Right ventricle myocardium superior (tissue), 1 donor: Measurements from ENCODE around the gene PDCD2L. TPM values are rescaled to one million over a fixed set of nuclear protein-coding genes. Genes with fewer than 3 reads are reported as not detected.
"Not testable (repeated sequence)": the region's sequence is repeated elsewhere in the genome, so short reads cannot be mapped to it uniquely, and the experiment has no call there.

ENCODE experiments used
- ATAC-seq: fragments of 200-7000 bp; cut with Tn5 transposase; one replicate; pipeline ENCODE4 v1.9.1; 2020; ENCODE audit warnings: mild to moderate bottlenecking; ENCODE audit not compliant: poor library complexity
- DNase-seq: peaks from one replicate; pipeline ENCODE4 v3.0.0-alpha.2; 2020
- intact Hi-C: fragments of 100-400 bp; cut with DNase I; formaldehyde crosslinking; loops from one replicate; pipeline ENCODE4 v1.11.2; 2022
- total RNA-seq: library from RNA; stranded (reverse); fragmentation: NEBNext Ultra II Directional; extraction: Animal tissue kit (Norgen Biotek cat#: 25700); gene quantifications from one replicate; pipeline ENCODE4 v1.2.1, GENCODE V29; 2021
- donor health status: DM: no; HTN: yes; CAD: no; lungs with severe emphysema.

Gene PDCD2L
- total RNA-seq, 1 donor from 2014 or later = 10.4 TPM

- ATAC-seq, intact Hi-C loops, DNase-seq: not testable (repeated sequence)
These were observed 51.7 kb downstream of the PDCD2L start for GRCh38 chr19:34455783-34456480.

DNA sequence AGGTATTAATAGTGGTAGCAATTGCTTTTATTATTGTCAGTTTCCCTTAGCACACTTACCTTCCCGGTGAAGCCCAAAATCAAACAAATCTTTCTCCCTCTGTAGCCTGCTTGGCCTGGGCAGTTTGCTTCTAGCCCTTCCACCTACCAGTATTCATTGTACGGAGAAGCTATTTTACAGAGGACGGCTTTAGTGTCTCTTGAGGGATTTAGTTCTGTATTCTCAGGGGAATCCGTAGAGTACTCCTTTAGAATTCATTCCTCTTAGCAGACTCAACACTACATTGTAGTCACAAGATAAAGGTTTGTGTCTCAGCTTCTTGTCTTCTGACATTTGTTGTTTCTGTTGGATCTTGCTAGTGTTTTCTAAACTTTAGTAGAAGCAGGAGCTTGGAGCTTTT lies 53.2 kb downstream of the PDCD2L start:
- DNase-seq (no peak), ATAC-seq (no peak)
- intact Hi-C loops = no loop called here

GRCh38 chr19:34458677-34459076 lies 54.5 kb downstream of the PDCD2L start:
- intact Hi-C loops = no loop called here
- ATAC-seq (no peak), DNase-seq (no peak)

DNA sequence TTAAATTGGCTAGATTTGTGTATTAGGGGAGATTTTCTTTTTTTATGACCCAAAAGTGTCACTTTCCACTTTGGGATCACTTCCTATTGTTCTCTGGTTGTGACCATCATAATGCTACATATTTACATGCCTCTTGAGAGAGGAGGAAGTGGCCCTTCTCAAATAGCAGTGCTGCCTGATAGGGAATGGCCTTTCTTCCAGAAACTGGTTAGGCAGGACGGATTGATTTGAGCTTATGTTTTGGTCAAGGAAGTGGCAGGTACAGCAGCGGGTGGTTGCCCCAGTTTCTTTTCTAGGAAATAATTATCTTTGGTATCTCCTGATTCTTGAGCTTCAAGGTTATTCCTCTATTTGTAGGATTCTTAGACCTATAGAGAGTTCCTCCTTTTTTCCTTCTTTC lies 55.4 kb downstream of the PDCD2L start:
- intact Hi-C loops = no loop called here
- ATAC-seq (no peak), DNase-seq (no peak)

DNA sequence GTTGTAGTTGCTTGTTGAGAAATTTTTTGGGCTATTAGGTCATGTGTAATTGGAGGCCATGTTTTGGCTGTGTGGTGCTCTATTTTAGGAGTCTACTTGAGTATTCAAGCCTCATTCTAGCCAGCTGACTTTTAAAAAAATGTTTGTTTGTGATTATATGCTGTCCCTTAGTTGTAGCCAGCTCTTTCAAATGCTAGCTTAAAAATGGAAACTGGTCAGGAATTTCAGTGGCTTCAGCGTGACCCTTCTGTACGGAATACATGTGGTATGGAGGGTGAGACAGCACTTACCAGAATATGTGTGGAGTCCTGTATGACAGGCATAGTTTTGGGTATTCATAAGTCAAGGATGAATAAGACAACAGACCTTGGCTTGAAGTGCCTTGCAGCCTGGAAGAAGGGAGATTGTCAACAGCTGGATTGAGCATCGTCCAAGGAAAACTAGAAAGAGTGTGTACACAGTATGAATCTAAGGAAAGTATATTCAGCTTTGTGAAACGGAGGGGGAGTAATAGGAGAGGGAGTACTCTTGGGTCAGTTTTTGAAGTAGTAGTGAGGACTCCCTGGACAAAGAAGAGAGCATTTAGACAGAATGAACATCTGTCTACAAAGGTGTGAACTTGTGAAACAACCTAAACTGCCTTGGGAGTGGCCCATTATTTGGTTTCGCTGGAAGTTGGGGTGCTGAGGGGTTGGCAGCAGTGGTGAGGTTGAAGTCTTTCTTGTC lies 57.3 kb downstream of the PDCD2L start:
- ATAC-seq = peak; percentile 82
- DNase-seq = no peak
- intact Hi-C loops = no loop called here

DNA sequence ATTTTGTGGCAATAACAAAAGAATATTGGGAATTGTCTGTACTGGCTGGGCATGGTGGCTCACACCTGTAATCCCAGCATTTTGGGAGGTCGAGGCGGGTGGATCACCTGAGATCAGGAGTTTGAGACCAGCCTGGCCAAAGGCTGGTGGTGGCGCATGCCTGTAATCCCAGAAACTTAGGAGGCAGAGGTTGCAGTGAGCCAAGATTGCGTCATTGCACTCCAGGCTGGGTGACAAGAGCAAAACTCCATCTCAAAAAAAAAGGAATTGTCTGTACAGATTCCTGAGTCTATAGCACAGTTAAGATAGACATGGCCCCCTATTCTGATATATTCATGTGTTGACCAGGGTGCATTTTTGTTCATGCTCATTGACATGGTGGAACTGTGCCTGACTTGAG lies 60.6 kb downstream of the PDCD2L start:
- DNase-seq, ATAC-seq, intact Hi-C loops: not testable (repeated sequence)

DNA sequence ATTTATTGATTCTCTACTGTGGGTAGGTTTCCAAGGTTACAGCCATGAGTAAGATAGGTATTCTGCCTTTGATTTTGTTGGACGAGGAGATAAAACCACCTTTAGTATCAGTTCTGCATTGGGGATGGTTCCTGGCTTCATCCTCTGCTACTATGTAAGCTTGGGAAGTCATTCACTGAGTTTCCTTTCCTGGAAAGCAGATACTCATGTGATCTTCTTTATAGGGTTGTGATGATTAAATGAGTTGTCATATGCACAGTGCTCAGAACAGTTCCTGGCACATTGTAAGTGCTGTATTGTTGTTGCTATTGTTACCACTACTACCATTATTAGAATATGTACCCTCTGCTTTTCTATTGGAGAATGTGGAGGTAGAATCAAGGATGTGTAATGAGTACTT lies 64.2 kb downstream of the PDCD2L start:
- DNase-seq (no peak), ATAC-seq (peak; percentile 60)
- intact Hi-C loops = no loop called here

- DNase-seq, intact Hi-C loops, ATAC-seq: not testable (repeated sequence)
These were observed 64.8 kb downstream of the PDCD2L start for GRCh38 chr19:34469026-34469425.

GRCh38 chr19:34471906-34472700 lies 67.9 kb downstream of the PDCD2L start:
- DNase-seq = no peak
- ATAC-seq = peak; percentile 14
- intact Hi-C loops = no loop called here

DNA sequence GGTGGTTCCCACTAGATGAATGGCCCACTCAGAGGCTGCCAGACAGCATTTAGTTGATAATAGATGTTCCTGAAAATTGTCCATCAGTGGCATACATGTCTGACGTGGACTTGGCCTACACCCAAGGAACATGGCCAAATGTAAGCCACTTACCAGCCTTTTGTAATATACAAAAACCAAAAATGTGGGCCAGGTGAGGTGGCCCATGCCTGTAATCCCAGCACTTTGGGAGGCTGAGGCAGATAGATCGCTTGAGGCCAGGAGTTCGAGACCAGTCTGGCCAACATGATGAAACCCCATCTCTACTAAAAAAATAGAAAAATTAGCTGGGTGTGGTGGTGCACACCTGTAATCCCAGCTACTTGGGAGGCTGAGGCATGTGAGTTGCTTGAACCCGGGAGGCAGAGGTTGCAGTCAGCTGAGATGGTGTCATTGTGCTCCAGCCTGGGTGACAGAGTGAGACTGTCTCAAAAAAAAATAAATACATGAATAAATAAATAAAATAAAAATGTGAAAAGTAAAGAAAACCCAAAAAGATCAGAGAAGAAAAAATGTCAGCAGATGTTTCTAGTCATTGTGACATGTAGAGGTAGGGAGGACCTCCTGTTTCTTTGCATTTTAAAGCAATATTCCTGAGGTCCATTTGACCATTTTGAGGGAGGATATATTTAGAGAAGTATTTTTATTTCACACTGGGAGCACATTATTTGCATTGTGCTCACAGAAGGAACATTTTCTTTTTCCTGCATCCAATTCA lies 70.2 kb downstream of the PDCD2L start:
- DNase-seq (no peak), ATAC-seq (no peak)
- intact Hi-C loops = no loop called here

- no peak for ATAC-seq
- intact Hi-C loops = no loop called here
- DNase-seq = no peak
These were observed 71.1 kb downstream of the PDCD2L start for GRCh38 chr19:34475026-34475974.

Other genes starting within 250 kb of the PDCD2L start
- 69.2 TPM for gene LSM14A, start 231.9 kb upstream of the PDCD2L start, total RNA-seq
- 15.3 TPM for gene GARRE1, start 149.8 kb upstream of the PDCD2L start, total RNA-seq
- gene GPI, start 39.2 kb upstream of the PDCD2L start, total RNA-seq = 500 TPM
- gene UBA2, start 24.0 kb downstream of the PDCD2L start, total RNA-seq = 41.7 TPM
- 20.4 TPM for gene WTIP, start 77.4 kb downstream of the PDCD2L start, total RNA-seq